HEK293T (cell line): Measurements from ENCODE around the gene DACH1.

Source experiments
- ARNT ChIP-seq: fragments of 450-650 bp; IDR thresholded peaks from 2 replicates; pipeline ENCODE4 v1.6.1; 2017; ENCODE audit warnings: mild to moderate bottlenecking
- BHLHE40 ChIP-seq: fragments of 450-650 bp; IDR thresholded peaks from 2 replicates; pipeline ENCODE4 v1.6.1; 2016; ENCODE audit warnings: mild to moderate bottlenecking, moderate library complexity, borderline replicate concordance
- FOXA1 ChIP-seq: fragments of 450-650 bp; IDR thresholded peaks from 2 replicates; pipeline ENCODE4 v1.6.1; 2016; ENCODE audit warnings: mild to moderate bottlenecking
- FOXK2 ChIP-seq: fragments of 450-650 bp; IDR thresholded peaks from 2 replicates; pipeline ENCODE4 v1.6.1; 2016; ENCODE audit warnings: mild to moderate bottlenecking
- FOXM1 ChIP-seq: fragments of 450-650 bp; IDR thresholded peaks from 2 replicates; pipeline ENCODE4 v1.6.1; 2017; ENCODE audit warnings: mild to moderate bottlenecking, borderline replicate concordance
- SP1 ChIP-seq: fragments of 450-650 bp; IDR thresholded peaks from 2 replicates; pipeline ENCODE4 v1.6.1; 2017
- TARDBP ChIP-seq: fragments of 450-650 bp; IDR thresholded peaks from 2 replicates; pipeline ENCODE4 v1.6.1; 2016

GRCh38 chr13:71803066-71803465 is 63.9 kb downstream of the DACH1 start:
- TF ChIP-seq TARDBP, result no peak
- TF ChIP-seq SP1, result no peak
- TF ChIP-seq FOXK2, result no peak
- TF ChIP-seq FOXA1, result no peak
- no peak for TF ChIP-seq FOXM1
- no peak for TF ChIP-seq ARNT
- no peak for TF ChIP-seq BHLHE40
